GM12878 (cell line): ENCODE measurements around the gene MTHFS. TPM values are rescaled to one million over a fixed set of nuclear protein-coding genes. Genes with fewer than 3 reads are reported as not detected.

ENCODE experiments used
- ATAC-seq: fragments of 200-7000 bp; cut with Tn5 transposase; 3 replicates; pipeline ENCODE4 v1.9.1; 2020; ENCODE audit warnings: mild to moderate bottlenecking, moderate library complexity
- BruUV-seq: library from RNA; stranded (reverse); fragments of 400-500 nt; replicated peaks from 2 replicates; lab custom pipeline; 2021; lab: Mats Ljungman, UMichigan
- CTCF ChIA-PET: fragments of 300-600 bp; sonication (Branson Sonifier 250); formaldehyde crosslinking; extraction: SDS; loops from one replicate; lab custom pipeline; 2021; ENCODE audit warnings: inconsistent platforms; lab: Yijun Ruan, JAX
- POLR2A ChIA-PET: fragments of 350-600 bp; formaldehyde crosslinking; extraction: SDS; loops from one replicate; lab custom pipeline; 2021; ENCODE audit warnings: inconsistent platforms; lab: Charles Lee
- RAD21 ChIA-PET: fragments of 300-600 bp; sonication (Branson Sonifier 250); formaldehyde crosslinking; loops from one replicate; lab custom pipeline; 2023; ENCODE audit warnings: antibody characterized with exemption; ENCODE audit not compliant: unreplicated experiment; lab: Charles Lee
- SMC1A ChIA-PET: fragments of 300-600 bp; sonication (Branson Sonifier 250); formaldehyde crosslinking; loops from one replicate; lab custom pipeline; 2023; ENCODE audit not compliant: unreplicated experiment, uncharacterized antibody; lab: Charles Lee
- DNase-seq: peaks from one replicate; pipeline ENCODE4 v3.0.0-alpha.2; 2011; ENCODE audit warnings: low read depth, low spot score
- FAIRE-seq: peaks from 3 replicates; lab custom pipeline; 2011; peaks lifted over from hg19 to GRCh38; lab: Jason Lieb, UNC
- H2AFZ ChIP-seq: 2 replicates; pipeline ENCODE4 v1.6.0; 2011; ENCODE audit warnings: low read depth, low read length, control low read depth; ENCODE audit not compliant: control insufficient read depth
- H3K27ac ChIP-seq: 2 replicates; pipeline ENCODE4 v1.5.1; 2011; ENCODE audit warnings: control low read depth; ENCODE audit not compliant: control insufficient read depth, insufficient read depth
- H3K27me3 ChIP-seq, 2 experiments: replicated peaks in 1 of 2; 2 replicates each; pipeline versions ENCODE4 v1.6.0 to v1.6.1; 2011; ENCODE audit warnings: low read length in 1 of 2; ENCODE audit not compliant: control insufficient read depth in 2 of 2, insufficient read depth in 2 of 2
- H3K36me3 ChIP-seq, 2 experiments: 2 replicates each; pipeline ENCODE4 v1.5.1; 2011; ENCODE audit warnings: low read length in 1 of 2; ENCODE audit not compliant: control insufficient read depth in 2 of 2, insufficient read depth in 2 of 2
- H3K4me1 ChIP-seq: 2 replicates; pipeline ENCODE4 v1.6.1; 2011; ENCODE audit warnings: mild to moderate bottlenecking, low read length, moderate library complexity, mixed read lengths; ENCODE audit not compliant: control insufficient read depth, insufficient read depth
- H3K4me2 ChIP-seq: 2 replicates; pipeline ENCODE4 v1.6.0; 2011; ENCODE audit warnings: control low read depth; ENCODE audit not compliant: control insufficient read depth, insufficient read depth
- H3K4me3 ChIP-seq: fragments of 200-600 bp; sonication (generic); 2 replicates; pipeline ENCODE4 v1.5.1; 2016
- H3K79me2 ChIP-seq: 2 replicates; pipeline ENCODE4 v1.6.0; 2011; ENCODE audit warnings: low read length; ENCODE audit not compliant: control insufficient read depth, insufficient read depth
- H3K9ac ChIP-seq: 2 replicates; pipeline ENCODE4 v1.8.0; 2011; ENCODE audit warnings: low read length, control low read depth, mixed read lengths; ENCODE audit not compliant: control insufficient read depth, insufficient read depth
- H3K9me3 ChIP-seq: replicated peaks from 3 replicates; pipeline ENCODE4 v1.5.1; 2011; ENCODE audit warnings: mild to moderate bottlenecking, low read length; ENCODE audit not compliant: control insufficient read depth, insufficient read depth
- H4K20me1 ChIP-seq: 2 replicates; pipeline ENCODE4 v1.6.0; 2011; ENCODE audit not compliant: control insufficient read depth, insufficient read depth
- BHLHE40 ChIP-seq, 2 experiments: fragments of 450-650 bp in 1 of 2; IDR thresholded peaks; 2 replicates each; pipeline ENCODE4 v1.6.1; 2011 to 2017; ENCODE audit warnings: low read depth in 2 of 2, borderline replicate concordance in 1 of 2, improper control_type of control experiment in 1 of 2, low read length in 1 of 2, mild to moderate bottlenecking in 1 of 2
- CBX3 ChIP-seq: fragments of 200-600 bp; sonication (generic); IDR thresholded peaks from 2 replicates; pipeline ENCODE4 v1.6.1; 2016; ENCODE audit warnings: low read depth, borderline replicate concordance
- EGR1 ChIP-seq, 2 experiments: IDR thresholded peaks; 1 replicate in 1 of 2; 2 replicates in 1 of 2; pipeline ENCODE4 v1.6.1; 2011 to 2012; ENCODE audit warnings: low read depth in 2 of 2, low read length in 2 of 2, borderline replicate concordance in 1 of 2, mild to moderate bottlenecking in 1 of 2, moderate library complexity in 1 of 2
- EP300 ChIP-seq, 2 experiments: fragments of 150-350 bp in 1 of 2; IDR thresholded peaks; 2 replicates each; pipeline ENCODE4 v1.6.1; 2011 to 2012; ENCODE audit warnings: low read depth in 2 of 2, low read length in 2 of 2, borderline replicate concordance in 1 of 2, improper control_type of control experiment in 1 of 2, inconsistent platforms in 1 of 2; ENCODE audit not compliant: control insufficient read depth in 1 of 2
- NFYB ChIP-seq: IDR thresholded peaks from 2 replicates; pipeline ENCODE4 v1.6.1; 2011; ENCODE audit warnings: low read depth, mild to moderate bottlenecking, low read length, improper control_type of control experiment, moderate library complexity; ENCODE audit not compliant: insufficient read depth
- RAD51 ChIP-seq: fragments of 450-650 bp; IDR thresholded peaks from 2 replicates; pipeline ENCODE4 v1.6.1; 2016; ENCODE audit warnings: moderate library complexity, mild to moderate bottlenecking, inconsistent platforms
- SPI1 ChIP-seq: IDR thresholded peaks from 2 replicates; pipeline ENCODE4 v1.6.1; 2011; ENCODE audit warnings: low read depth, mild to moderate bottlenecking, low read length, moderate library complexity, borderline replicate concordance; ENCODE audit not compliant: insufficient read depth
- ZNF207 ChIP-seq: fragments of 450-650 bp; IDR thresholded peaks from 2 replicates; pipeline ENCODE4 v1.6.1; 2014; ENCODE audit warnings: antibody characterized with exemption, mild to moderate bottlenecking, borderline replicate concordance
- ZSCAN29 ChIP-seq: fragments of 450-650 bp; IDR thresholded peaks from 2 replicates; pipeline ENCODE4 v1.6.1; 2017; ENCODE audit warnings: mild to moderate bottlenecking, moderate library complexity
- WGBS: methylation state at CpG from one replicate; pipeline ENCODE4 v1.1.6; 2016; ENCODE audit warnings: low lambda C conversion rate; ENCODE audit not compliant: insufficient replicate concordance, insufficient coverage; ENCODE audit errors: missing lambda C conversion rate; 5-methylcytosine and 5-hydroxymethylcytosine counted together
- in situ Hi-C: fragments of 300-500 bp; cut with MboI; formaldehyde crosslinking; loops from 9 replicates; pipeline ENCODE4 v1.14.3; 2018; ENCODE audit warnings: mixed read lengths
- intact Hi-C: fragments of 100-400 bp; cut with micrococcal nuclease; formaldehyde crosslinking; loops from one replicate; pipeline ENCODE4 v1.14.2; 2022; ENCODE audit not compliant: unreplicated experiment
- polyA plus RNA-seq, 11 experiments: library from polyadenylated mRNA; depleted of rRNA in 4 of 11; unstranded in 6 of 11; stranded (reverse) in 5 of 11; fragments of >200 nt; fragmentation: Nextera tagmentation in 4 of 11; fragmentation: Illumina TruSeq in 1 of 11; extraction: Ambion mirVana in 4 of 11; extraction: Trizol in 1 of 11; gene quantifications; 1 replicate in 1 of 11; 2 replicates in 10 of 11; pipeline versions ENCODE4 v1.2.1 to v1.2.3, GENCODE V29; 2011 to 2016; ENCODE audit warnings: inconsistent platforms in 2 of 11, missing spikeins in 2 of 11, low read depth in 1 of 11
- total RNA-seq, 4 experiments: library from RNA; depleted of rRNA in 3 of 4; stranded (reverse); fragments of >200 nt in 3 of 4; fragmentation: Illumina TruSeq in 1 of 4; extraction: Trizol in 1 of 4; gene quantifications; 2 replicates each; pipeline versions ENCODE4 v1.2.1 to v1.2.3, GENCODE V29; 2013 to 2021

MTHFS gene
- total and polyA plus RNA-seq, 10 of the 15 experiments (the other 5 are each of a cell fraction or from before 2014, with no cell fraction given): 14.0 to 81.9 (median 31.8) TPM

DNA sequence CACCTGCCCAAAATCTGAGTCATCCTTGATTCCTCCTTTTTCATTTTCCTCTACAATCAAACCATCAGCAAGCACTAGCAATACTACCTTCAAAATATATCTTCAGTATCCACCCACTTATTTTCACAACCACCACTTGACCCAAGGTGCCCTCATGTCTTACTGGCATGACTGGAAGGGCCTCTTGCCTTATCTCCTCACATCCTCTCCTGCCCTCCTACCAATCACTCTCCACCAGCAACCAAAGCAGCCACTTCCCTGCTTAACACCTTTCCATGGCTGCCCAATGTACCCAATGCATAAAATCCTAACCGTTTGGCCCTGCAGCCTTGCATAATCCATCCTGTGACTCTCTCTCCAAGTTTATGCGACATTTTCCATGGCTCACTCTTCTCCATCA is 76.0 kb downstream of the MTHFS start:
- Histone ChIP-seq H3K4me2 (no peak overlapping the region), H4K20me1 (no peaks in the 10 kb centered on the region), H3K27ac (no peak overlapping the region), H3K27me3 (no peaks in the 10 kb centered on the region; a peak in 1 of 4 replicates), H3K4me3 (no peak overlapping the region), H3K9ac (no peak overlapping the region), H2AFZ (no peak overlapping the region), H3K36me3 (no peaks in the 10 kb centered on the region), H3K9me3 (no peaks in the 10 kb centered on the region), H3K4me1 (no peaks in the 10 kb centered on the region), H3K79me2 (no peaks in the 10 kb centered on the region)
- BruUV-seq: no TSS peak
- ChIA-PET SMC1A (no interaction called here), RAD21 (no interaction called here), CTCF (no interaction called here), POLR2A (no interaction called here)
- FAIRE-seq (no peak), ATAC-seq (no peak), DNase-seq (no peak)
- WGBS: 52% methylated on average over 2 of the region's 2 CpGs
- intact Hi-C loops (no loop called here), in situ Hi-C loops (no loop called here)
- TF ChIP-seq BHLHE40 (IDR thresholded peaks at IDR 0.05; ENCODE audit: borderline replicate concordance in 1 of 2, low read depth in 2 of 2, low read length in 1 of 2) (no peak), EP300 (IDR thresholded peaks at IDR 0.05; ENCODE audit: borderline replicate concordance in 1 of 2, control insufficient read depth in 1 of 2, low read depth in 2 of 2, low read length in 2 of 2) (no peak), ZNF207 (no peak), CBX3 (no peak), SPI1 (no peak), EGR1 (IDR thresholded peaks at IDR 0.05; ENCODE audit: borderline replicate concordance in 1 of 2, low read depth in 2 of 2, low read length in 2 of 2) (no peak), NFYB (no peak)

GRCh38 chr15:79820176-79820575 is 76.6 kb downstream of the MTHFS start:
- DNase-seq: no peak
- ChIA-PET RAD21 (no interaction called here), POLR2A (no interaction called here), SMC1A (no interaction called here)
- intact Hi-C loops: no loop called here
- no TSS peak for BruUV-seq
- no peaks in the 10 kb centered on the region; a peak in 1 of 4 replicates for H3K27me3 ChIP-seq
- no peak overlapping the region for H3K4me3 ChIP-seq
- H3K9me3 ChIP-seq: no peaks in the 10 kb centered on the region
- H2AFZ ChIP-seq: no peak overlapping the region
- no peaks in the 10 kb centered on the region for H3K4me1 ChIP-seq
- no peak for TF ChIP-seq RAD51
- TF ChIP-seq ZSCAN29: no peak
- TF ChIP-seq, all 136 proteins: peak for 0
- Histone ChIP-seq H3K9ac (no peak overlapping the region), H3K79me2 (no peaks in the 10 kb centered on the region), H4K20me1 (no peaks in the 10 kb centered on the region), H3K27ac (no peak overlapping the region), H3K4me2 (no peak overlapping the region), H3K36me3 (no peaks in the 10 kb centered on the region)
- ATAC-seq (no peak), FAIRE-seq (no peak)
- in situ Hi-C loops: no loop called here
- CTCF ChIA-PET: no interaction called here
